K562 (cell line): ENCODE measurements around the gene C13orf46. TPM values are rescaled to one million over a fixed set of nuclear protein-coding genes. Genes with fewer than 3 reads are reported as not detected.

Experiments used
- ATAC-seq: fragments of 200-7000 bp; cut with Tn5 transposase; 3 replicates; pipeline ENCODE4 v1.9.1; 2020; ENCODE audit warnings: moderate library complexity
- BruUV-seq: library from RNA; stranded (reverse); fragments of 400-500 nt; replicated peaks from 2 replicates; lab custom pipeline; 2021; lab: Mats Ljungman, UMichigan
- CTCF ChIA-PET: fragments of 300-600 bp; formaldehyde crosslinking; extraction: SDS; loops from one replicate; lab custom pipeline; 2021; ENCODE audit warnings: low intra/inter-chr PET ratio; lab: Yijun Ruan, JAX
- POLR2A ChIA-PET: fragments of 300-600, 350-650 bp; sonication (Branson Sonifier 250); formaldehyde crosslinking; extraction: SDS; loops from one replicate; lab custom pipeline; 2021; ENCODE audit warnings: antibody characterized with exemption, inconsistent platforms; lab: Yijun Ruan, JAX
- DNase-seq, 4 experiments: peaks; one replicate each; pipeline versions ENCODE4 v3.0.0 to v3.0.0-alpha.2; 2011 to 2018; ENCODE audit warnings: low spot score in 3 of 4, mixed read lengths in 3 of 4; ENCODE audit errors: extremely low read depth in 1 of 4
- FAIRE-seq: peaks from 2 replicates; lab custom pipeline; 2011; peaks lifted over from hg19 to GRCh38; lab: Jason Lieb, UNC
- H2AFZ ChIP-seq: 2 replicates; pipeline ENCODE4 v1.6.0; 2011; ENCODE audit warnings: low read depth, low read length, control low read depth, inconsistent platforms
- H3K27ac ChIP-seq: fragments of 200-600 bp; 3 replicates; pipeline ENCODE4 v1.8.0; 2011; ENCODE audit warnings: low read depth, mild to moderate bottlenecking, control low read depth, inconsistent platforms, low read length, moderate library complexity, mixed read lengths; ENCODE audit errors: extremely low read depth
- H3K27me3 ChIP-seq, 2 experiments: fragments of 300-600 bp in 1 of 2; 2 replicates in 1 of 2; 3 replicates in 1 of 2; pipeline versions ENCODE4 v1.6.0 to v1.8.0; 2011; ENCODE audit warnings: inconsistent platforms in 2 of 2, low read length in 2 of 2, mild to moderate bottlenecking in 1 of 2, mixed read lengths in 1 of 2, moderate library complexity in 1 of 2; ENCODE audit not compliant: control insufficient read depth in 2 of 2, insufficient read depth in 2 of 2
- H3K36me3 ChIP-seq: fragments of 300-600 bp; 3 replicates; pipeline ENCODE4 v1.8.0; 2011; ENCODE audit warnings: mild to moderate bottlenecking, low read length, inconsistent platforms; ENCODE audit not compliant: control insufficient read depth, insufficient read depth
- H3K4me1 ChIP-seq, 2 experiments: fragments of 200-600 bp in 1 of 2; replicated peaks in 1 of 2; 2 replicates in 1 of 2; 3 replicates in 1 of 2; pipeline versions ENCODE4 v1.5.1 to v1.8.0; 2011; ENCODE audit warnings: inconsistent platforms in 2 of 2, low read length in 2 of 2, mild to moderate bottlenecking in 1 of 2, mixed read lengths in 1 of 2, moderate library complexity in 1 of 2; ENCODE audit not compliant: control insufficient read depth in 2 of 2, insufficient read depth in 2 of 2
- H3K4me2 ChIP-seq: 2 replicates; pipeline ENCODE4 v1.6.1; 2011; ENCODE audit warnings: low read length, control low read depth, inconsistent platforms, mixed read lengths; ENCODE audit not compliant: insufficient read depth
- H3K4me3 ChIP-seq: fragments of 200-600 bp; sonication (generic), shearing (Covaris generic); 2 replicates; pipeline ENCODE4 v1.5.1; 2016; ENCODE audit warnings: control low read depth, inconsistent platforms
- H3K79me2 ChIP-seq: fragments of 200-600 bp; 3 replicates; pipeline ENCODE4 v1.8.0; 2011; ENCODE audit warnings: low read length, inconsistent platforms; ENCODE audit not compliant: control insufficient read depth, insufficient read depth
- H3K9ac ChIP-seq, 2 experiments: 2 replicates each; pipeline versions ENCODE4 v1.6.0 to v1.6.1; 2011; ENCODE audit warnings: low read depth in 2 of 2, low read length in 2 of 2, control low read depth in 1 of 2, inconsistent platforms in 1 of 2, mild to moderate bottlenecking in 1 of 2, mixed read lengths in 1 of 2; ENCODE audit not compliant: insufficient read depth in 1 of 2
- H3K9me1 ChIP-seq: one replicate; pipeline ENCODE4 v1.6.0; 2011; ENCODE audit warnings: inconsistent platforms, mild to moderate bottlenecking, low read length, moderate library complexity; ENCODE audit not compliant: control insufficient read depth, insufficient read depth
- H3K9me3 ChIP-seq: replicated peaks from 2 replicates; pipeline ENCODE4 v1.5.1; 2011; ENCODE audit warnings: low read depth, low read length, inconsistent platforms; ENCODE audit not compliant: control insufficient read depth, insufficient read depth
- H4K20me1 ChIP-seq: replicated peaks from 2 replicates; pipeline ENCODE4 v1.6.1; 2011; ENCODE audit warnings: low read length, inconsistent platforms, mixed read lengths; ENCODE audit not compliant: control insufficient read depth, insufficient read depth
- ATF2 ChIP-seq: sonication (generic); formaldehyde crosslinking; IDR thresholded peaks from 2 replicates; pipeline ENCODE4 v1.8.1; 2022; ENCODE audit warnings: missing genetic modification reagents
- BMI1 ChIP-seq: fragments of 150-350 bp; IDR thresholded peaks from 2 replicates; pipeline ENCODE4 v1.6.1; 2014; ENCODE audit warnings: low read length
- CHD4 ChIP-seq: fragments of 200-600 bp; sonication (generic); IDR thresholded peaks from 3 replicates; pipeline ENCODE4 v1.6.1; 2012; ENCODE audit warnings: low read depth, mild to moderate bottlenecking, mixed read lengths, low read length, inconsistent platforms; ENCODE audit not compliant: insufficient read depth, insufficient replicate concordance, poor library complexity, severe bottlenecking
- CTBP1 ChIP-seq: fragments of 450-650 bp; IDR thresholded peaks from 2 replicates; pipeline ENCODE4 v1.6.1; 2016; ENCODE audit warnings: borderline replicate concordance
- HDAC1 ChIP-seq, 2 experiments: fragments of 450-650 bp; IDR thresholded peaks; 2 replicates each; pipeline ENCODE4 v1.6.1; 2016 to 2017; ENCODE audit warnings: inconsistent platforms in 1 of 2, mild to moderate bottlenecking in 1 of 2, moderate library complexity in 1 of 2
- HEY1 ChIP-seq: fragments of 250-450 bp; sonication (Bioruptor Pico); IDR thresholded peaks from 2 replicates; pipeline ENCODE4 v1.5.0; 2020; ENCODE audit warnings: mild to moderate bottlenecking, moderate library complexity, borderline replicate concordance
- HMG20A ChIP-seq: fragments of 450-650 bp; formaldehyde crosslinking; conservative IDR thresholded peaks from 2 replicates; pipeline ENCODE4 v1.4.0; 2020; ENCODE audit warnings: mild to moderate bottlenecking, mixed read lengths
- MEIS2 ChIP-seq: fragments of 450-650 bp; IDR thresholded peaks from 2 replicates; pipeline ENCODE4 v1.6.1; 2014; ENCODE audit warnings: mild to moderate bottlenecking; ENCODE audit not compliant: partially characterized antibody
- MNT ChIP-seq, 2 experiments: fragments of 450-650 bp; conservative IDR thresholded peaks; 2 replicates each; pipeline ENCODE4 v1.6.1; 2017; ENCODE audit warnings: mild to moderate bottlenecking in 2 of 2, moderate library complexity in 2 of 2
- NFYB ChIP-seq: IDR thresholded peaks from 2 replicates; pipeline ENCODE4 v1.6.1; 2011; ENCODE audit warnings: mild to moderate bottlenecking, moderate library complexity; ENCODE audit not compliant: insufficient read length; ENCODE audit errors: extremely low read depth
- NR1H2 ChIP-seq: sonication (generic); formaldehyde crosslinking; IDR thresholded peaks from 2 replicates; pipeline ENCODE4 v1.4.0; 2020; ENCODE audit warnings: mild to moderate bottlenecking, missing genetic modification reagents
- RAD21 ChIP-seq, 2 experiments: fragments of 250-450 bp in 1 of 2; fragments of 450-650 bp in 1 of 2; sonication (Bioruptor Pico) in 1 of 2; formaldehyde crosslinking in 1 of 2; IDR thresholded peaks in 1 of 2; conservative IDR thresholded peaks in 1 of 2; 2 replicates each; pipeline versions ENCODE4 v1.4.0 to v1.8.0; 2020 to 2022; ENCODE audit warnings: mild to moderate bottlenecking in 2 of 2, moderate library complexity in 1 of 2
- TEAD4 ChIP-seq, 2 experiments: sonication (generic) in 1 of 2; formaldehyde crosslinking in 1 of 2; IDR thresholded peaks; 2 replicates each; pipeline versions ENCODE4 v1.6.1 to v1.8.0; 2012 to 2022; ENCODE audit warnings: borderline replicate concordance in 1 of 2, inconsistent platforms in 1 of 2, low read length in 1 of 2, mild to moderate bottlenecking in 1 of 2, missing genetic modification reagents in 1 of 2
- TFE3 ChIP-seq: fragments of 450-650 bp; formaldehyde crosslinking; IDR thresholded peaks from 2 replicates; pipeline ENCODE4 v1.4.0; 2020; ENCODE audit warnings: mild to moderate bottlenecking, mixed read lengths
- ZC3H4 ChIP-seq: sonication (generic); formaldehyde crosslinking; IDR thresholded peaks from 2 replicates; pipeline ENCODE4 v1.9.0; 2021; ENCODE audit warnings: missing genetic modification reagents, borderline replicate concordance
- ZNF212 ChIP-seq: fragments of 450-650 bp; formaldehyde crosslinking; IDR thresholded peaks from 2 replicates; pipeline ENCODE4 v1.4.0; 2020; ENCODE audit warnings: mild to moderate bottlenecking
- ZNF511 ChIP-seq: sonication (generic); formaldehyde crosslinking; IDR thresholded peaks from 2 replicates; pipeline ENCODE4 v1.8.0; 2022; ENCODE audit warnings: mild to moderate bottlenecking, missing genetic modification reagents
- ZSCAN29 ChIP-seq: fragments of 450-650 bp; IDR thresholded peaks from 2 replicates; pipeline ENCODE4 v1.6.1; 2017
- WGBS: fragments of 100-300 bp; shearing (Covaris generic); methylation state at CpG from one replicate; pipeline ENCODE4 v1.1.6; 2016; ENCODE audit warnings: low coverage, mixed read lengths; ENCODE audit not compliant: insufficient coverage; ENCODE audit errors: missing lambda C conversion rate; 5-methylcytosine and 5-hydroxymethylcytosine counted together
- in situ Hi-C: fragments of 300-500 bp; cut with MboI; formaldehyde crosslinking; loops from 4 replicates; pipeline ENCODE4 v1.15.0; 2018; ENCODE audit warnings: inconsistent platforms, mixed read lengths
- intact Hi-C: fragments of 100-400 bp; cut with micrococcal nuclease; formaldehyde crosslinking; loops from 2 replicates; pipeline ENCODE4 v1.14.2; 2022
- polyA plus RNA-seq, 8 experiments: library from polyadenylated mRNA; depleted of rRNA in 4 of 8; stranded (reverse) in 5 of 8; unstranded in 3 of 8; fragments of >200 nt; fragmentation: Nextera tagmentation in 2 of 8; fragmentation: Illumina TruSeq in 1 of 8; extraction: Ambion mirVana in 2 of 8; extraction: Trizol in 1 of 8; gene quantifications; 2 replicates each; pipeline versions ENCODE4 v1.2.1 to v1.2.3, GENCODE V29; 2011 to 2014; ENCODE audit warnings: inconsistent platforms in 1 of 8, missing spikeins in 1 of 8
- total RNA-seq, 7 experiments: library from RNA; depleted of rRNA in 6 of 7; stranded (reverse); fragments of >200 nt in 6 of 7; fragmentation: Illumina TruSeq in 2 of 7; extraction: Trizol in 2 of 7; gene quantifications; 2 replicates each; pipeline versions ENCODE4 v1.2.1 to v1.2.3, GENCODE V29; 2011 to 2021; ENCODE audit warnings: low replicate concordance in 1 of 7

C13orf46 gene
- total and polyA plus RNA-seq, 9 of the 15 experiments (the other 6 are each of a cell fraction or from before 2014, with no cell fraction given), result 0.04 to 0.24 (median 0.05) TPM; not detected in 4

GRCh38 chr13:113938716-113939115 is 35.2 kb downstream of the C13orf46 start:
- Histone ChIP-seq H3K4me2 (no peak overlapping the region), H3K9ac (no peak overlapping the region), H4K20me1 (no peaks in the 10 kb centered on the region; the same call in 1 of the 2 replicates), H3K4me1 (peaks cover 0 to 17% of the 10 kb centered on the region in 2 experiments; a peak in 2 of 5 replicates), H3K4me3 (no peak overlapping the region), H3K9me1 (no peaks in the 10 kb centered on the region), H3K27me3 (peaks cover 43 to 88% of the 10 kb centered on the region in 2 experiments), H3K27ac (no peak overlapping the region), H3K79me2 (no peaks in the 10 kb centered on the region), H2AFZ (no peak overlapping the region), H3K9me3 (no peaks in the 10 kb centered on the region), H3K36me3 (no peaks in the 10 kb centered on the region)
- FAIRE-seq (no peak), ATAC-seq (no peak), DNase-seq (no peak)
- ChIA-PET CTCF (no interaction called here), POLR2A (interaction anchor here (0.9 kb wide), 1 partner anchor 12 kb away, joined by 3 read pairs; no protein-coding TSS in a partner anchor)
- intact Hi-C loops (no loop called here), in situ Hi-C loops (no loop called here)
- BruUV-seq, result no TSS peak
- 14% methylated on average over 9 of the region's 11 CpGs for WGBS
- no peak for TF ChIP-seq MNT (conservative IDR thresholded peaks at IDR 0.05)
- no peak for TF ChIP-seq HMG20A (CRISPR knock-in tag)
- no peak for TF ChIP-seq RAD21 (CRISPR knock-in tag; conservative IDR thresholded peaks at IDR 0.05 in 1 of 2, IDR thresholded peaks at IDR 0.05 in 1 of 2)
- no peak for TF ChIP-seq ZNF212 (CRISPR knock-in tag)
- TF ChIP-seq ZSCAN29, result no peak
- TF ChIP-seq ATF2, result no peak
- no peak for TF ChIP-seq NR1H2
- TF ChIP-seq HDAC1 (IDR thresholded peaks at IDR 0.05), result no peak
- no peak for TF ChIP-seq MEIS2
- no peak for TF ChIP-seq CHD4
- no peak for TF ChIP-seq HEY1 (CRISPR knock-in tag)
- TF ChIP-seq ZNF511, result no peak
- TF ChIP-seq TEAD4 (IDR thresholded peaks at IDR 0.05; ENCODE audit: low read length), result no peak
- no peak for TF ChIP-seq TEAD4 (CRISPR knock-in tag; IDR thresholded peaks at IDR 0.05; ENCODE audit: borderline replicate concordance)
- TF ChIP-seq BMI1, result no peak
- no peak for TF ChIP-seq ZC3H4
- no peak for TF ChIP-seq TFE3 (CRISPR knock-in tag)
- no peak for TF ChIP-seq NFYB
- TF ChIP-seq CTBP1, result no peak
